MV-4-11 (cell line): Measurements from ENCODE around the gene EREG.
"Not testable (repeated sequence)": the region's sequence is repeated elsewhere in the genome, so short reads cannot be mapped to it uniquely, and the experiment has no call there.

Experiments used
- DNase-seq: peaks from one replicate; lab custom pipeline; 2025; lab: John Stamatoyannopoulos, UW

EREG gene

DNA sequence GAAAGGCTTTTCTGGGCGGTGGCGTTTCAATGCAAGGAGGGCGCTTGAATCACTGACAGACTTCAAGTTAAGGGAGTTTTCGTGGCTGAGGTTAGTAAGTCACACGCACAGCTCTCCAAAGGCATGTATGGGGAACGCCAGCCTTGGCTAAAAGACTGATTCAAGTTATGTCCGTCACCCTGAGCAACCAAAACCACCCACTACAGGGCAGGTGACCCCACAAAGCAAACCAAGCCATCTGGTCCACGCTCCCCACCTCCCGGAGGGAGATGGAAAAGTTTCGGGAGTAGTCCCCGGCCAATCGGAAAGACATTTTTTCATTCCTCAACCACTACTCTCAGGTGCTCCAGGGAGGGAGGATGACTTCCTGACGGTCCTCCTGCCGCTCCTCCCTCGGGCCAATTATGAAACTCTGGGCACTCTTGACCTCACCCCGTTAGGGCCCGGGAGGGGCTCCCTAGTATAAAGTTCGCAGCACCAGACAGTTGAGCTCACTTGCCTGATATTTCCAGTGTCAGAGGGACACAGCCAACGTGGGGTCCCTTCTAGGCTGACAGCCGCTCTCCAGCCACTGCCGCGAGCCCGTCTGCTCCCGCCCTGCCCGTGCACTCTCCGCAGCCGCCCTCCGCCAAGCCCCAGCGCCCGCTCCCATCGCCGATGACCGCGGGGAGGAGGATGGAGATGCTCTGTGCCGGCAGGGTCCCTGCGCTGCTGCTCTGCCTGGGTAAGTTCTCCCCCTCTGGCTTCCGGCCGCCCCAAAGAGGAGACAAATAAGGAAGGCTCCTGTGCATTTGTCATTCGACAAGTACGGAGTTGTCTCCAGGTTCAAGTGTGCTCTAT is at the start of gene EREG:
EREG (plus strand) TSS at position 494 of the 840 bp plus-strand sequence; CDS start at position 658, 164 bp downstream.
- no peak for DNase-seq

DNA sequence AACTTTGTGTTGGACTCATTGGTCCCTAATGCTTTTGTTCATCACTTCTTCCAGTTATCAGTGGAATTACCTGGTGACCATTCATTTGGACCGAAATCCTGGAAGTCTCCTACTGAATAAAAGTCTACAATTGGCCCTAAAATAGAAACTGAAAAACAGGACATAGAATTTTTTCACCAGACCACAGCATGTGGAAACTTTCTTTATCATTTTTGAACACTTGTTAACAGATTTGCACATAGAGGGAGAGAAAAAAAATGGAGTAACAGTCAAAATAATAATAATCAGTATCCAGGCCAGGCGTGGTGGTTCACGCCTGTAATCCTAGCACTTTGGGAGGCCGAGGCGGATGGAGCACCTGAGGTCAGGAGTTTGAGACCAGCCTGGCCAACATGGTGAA is 49.6 kb upstream of the EREG start:
- DNase-seq: no peak

- no peak for DNase-seq
These were observed 48.5 kb upstream of the EREG start for GRCh38 chr4:74316397-74316796.

DNA sequence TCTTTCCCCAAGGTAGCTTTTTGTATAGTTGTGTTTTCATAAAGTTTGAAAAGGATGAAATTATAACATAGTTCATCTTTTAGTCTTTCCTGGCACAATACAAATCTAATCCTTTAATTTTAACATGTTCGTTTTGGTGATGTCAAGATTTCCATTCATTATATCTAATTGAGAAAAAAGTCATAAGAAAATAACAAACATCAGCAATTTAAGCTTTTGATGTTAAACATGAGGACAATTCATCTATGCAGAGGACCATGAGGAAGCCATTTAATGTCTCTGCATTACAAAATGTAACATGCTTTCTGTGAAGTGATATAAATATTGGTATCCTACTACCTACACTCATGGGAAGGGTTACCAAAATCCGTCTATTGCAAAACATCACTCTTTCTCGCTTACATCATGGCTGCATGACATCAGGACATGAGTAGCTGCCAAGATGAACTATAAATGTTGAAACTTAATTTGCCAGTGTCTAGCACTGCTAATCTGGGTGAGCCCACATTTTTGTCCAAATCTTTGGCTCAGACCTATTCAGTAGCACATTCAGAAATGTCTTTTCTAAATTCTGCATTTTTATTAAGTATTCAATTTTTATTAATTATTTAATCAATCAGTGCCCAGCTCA is 47.2 kb upstream of the EREG start:
- no peak for DNase-seq

GRCh38 chr4:74318276-74318675 is 46.7 kb upstream of the EREG start:
- DNase-seq: no peak

GRCh38 chr4:74319470-74319869 is 45.5 kb upstream of the EREG start:
- no peak for DNase-seq

GRCh38 chr4:74320559-74321118 is 44.3 kb upstream of the EREG start:
- DNase-seq: peak; percentile 64

GRCh38 chr4:74322301-74322700 is 42.6 kb upstream of the EREG start:
- DNase-seq: no peak

DNA sequence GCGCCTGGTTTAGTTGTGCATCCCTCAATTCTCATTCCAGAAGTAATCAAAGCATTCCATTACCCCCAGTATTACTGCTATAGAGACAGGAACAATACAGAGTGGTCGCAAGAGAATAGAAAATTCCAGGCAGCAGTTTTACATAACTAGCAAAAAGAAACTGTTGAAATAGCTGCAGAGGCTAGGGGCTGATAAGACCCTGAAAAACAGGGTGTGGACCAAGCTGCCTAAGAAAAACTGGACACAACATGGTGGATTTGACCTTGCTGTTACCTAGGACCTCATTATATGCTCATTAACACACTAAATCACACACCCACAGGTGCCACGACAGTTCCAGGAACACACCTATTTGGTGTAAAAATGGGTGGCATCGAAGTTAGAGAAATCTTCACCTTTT is 41.3 kb upstream of the EREG start:
- DNase-seq: no peak

- no peak for DNase-seq
These were observed 40.7 kb upstream of the EREG start for GRCh38 chr4:74324262-74324661.

- no peak for DNase-seq
These were observed 39.1 kb upstream of the EREG start for GRCh38 chr4:74325886-74326285.

GRCh38 chr4:74327762-74328161 is 37.2 kb upstream of the EREG start:
- DNase-seq: no peak

DNA sequence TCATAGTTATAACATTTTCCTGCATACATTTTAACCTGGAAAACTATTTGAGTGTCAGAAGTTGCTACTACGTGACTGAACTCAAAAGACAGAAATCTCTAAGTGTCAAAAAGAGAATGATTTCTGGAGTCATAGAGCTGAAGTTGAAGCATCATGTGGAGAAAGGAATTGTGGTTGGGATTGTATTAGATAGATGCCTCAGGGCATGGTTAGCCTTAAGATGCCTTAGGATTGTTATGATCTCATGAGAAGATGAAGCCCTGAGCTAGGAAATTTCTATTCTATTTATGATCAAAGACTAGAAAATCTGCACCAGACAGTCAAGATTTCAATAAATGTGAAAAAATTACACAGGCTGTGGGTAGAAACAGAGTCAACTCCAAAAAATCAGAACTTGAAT is 36.4 kb upstream of the EREG start:
- DNase-seq: no peak

GRCh38 chr4:74329307-74329706 is 35.6 kb upstream of the EREG start:
- DNase-seq: no peak

DNA sequence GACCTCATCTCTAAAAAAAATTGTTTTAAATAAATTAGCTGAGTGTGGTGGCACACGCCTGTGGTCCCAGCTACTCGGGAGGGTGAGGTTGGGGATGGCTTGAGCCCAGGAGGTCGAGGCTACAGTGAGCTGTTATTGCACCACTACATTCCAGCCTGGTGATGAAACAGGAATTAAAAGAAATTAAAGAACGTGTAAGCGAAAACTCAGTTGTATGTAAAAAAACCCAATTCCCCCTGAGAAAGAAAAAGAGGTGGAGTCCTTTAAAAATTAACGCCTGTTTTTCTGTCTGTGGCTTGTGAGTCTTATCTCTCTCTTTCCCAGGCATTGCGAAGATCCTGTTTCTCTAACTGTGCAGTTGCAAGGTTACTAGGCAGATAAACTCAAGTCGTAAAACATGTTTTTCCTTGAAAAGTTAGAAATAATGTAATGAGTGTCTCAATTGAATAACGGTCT is 34.6 kb upstream of the EREG start:
- DNase-seq: peak; percentile 92

- peak; percentile 5 for DNase-seq
These were observed 33.7 kb upstream of the EREG start for GRCh38 chr4:74331252-74331651.

- no peak for DNase-seq
These were observed 33.0 kb upstream of the EREG start for GRCh38 chr4:74331944-74332343.

DNA sequence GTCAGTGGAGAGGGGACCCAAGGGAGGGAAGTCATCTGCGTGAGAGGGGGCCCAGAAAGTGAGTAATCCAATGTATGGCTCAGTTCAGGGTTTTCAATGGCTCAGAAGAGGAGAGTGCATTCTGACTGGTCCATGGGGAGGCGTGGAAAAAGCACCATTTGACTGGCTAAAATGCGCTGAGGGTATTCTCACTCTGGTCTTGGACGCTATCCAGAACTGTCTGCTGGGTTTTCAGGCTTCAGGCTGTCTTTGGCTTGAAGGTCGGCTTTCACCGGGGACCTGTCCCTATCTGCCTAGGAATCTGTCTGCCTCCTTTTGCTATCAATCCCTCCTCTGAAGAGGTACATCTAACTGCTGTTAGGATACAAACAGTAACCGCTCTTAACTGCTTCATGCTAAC is 30.3 kb upstream of the EREG start:
- DNase-seq: no peak

DNA sequence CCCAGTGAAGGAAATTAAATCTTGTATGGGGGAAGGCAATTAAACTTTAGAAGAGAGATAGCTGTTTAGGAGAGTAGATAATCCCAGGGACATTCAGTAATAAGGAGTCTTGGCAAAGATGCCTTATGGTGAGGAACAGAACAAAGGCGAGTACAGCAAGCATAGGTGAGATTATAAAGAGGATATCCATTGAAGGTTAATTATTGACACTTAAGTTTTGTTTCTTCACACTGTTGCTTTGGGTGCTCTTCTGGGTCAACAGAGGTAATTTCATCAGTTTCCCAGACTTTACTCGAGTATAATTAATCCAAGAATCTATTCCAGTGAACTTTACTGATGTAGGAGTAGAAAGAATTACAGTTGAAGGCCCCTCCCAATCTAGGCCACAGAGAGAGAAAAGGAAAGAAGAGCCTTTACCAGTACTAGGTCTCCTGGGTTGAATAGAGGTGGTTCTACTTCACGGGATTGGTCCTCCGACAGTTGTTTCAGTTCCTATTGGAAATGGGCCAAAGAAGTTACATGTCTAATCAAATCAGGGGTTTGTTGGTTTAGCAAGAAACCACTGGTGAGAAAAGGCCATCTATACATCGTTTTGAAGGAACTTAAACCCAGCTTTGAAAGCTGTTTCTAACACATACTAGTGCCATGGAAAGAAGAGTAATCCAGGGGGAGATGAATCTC is 29.5 kb upstream of the EREG start:
- peak; percentile 95 for DNase-seq

DNA sequence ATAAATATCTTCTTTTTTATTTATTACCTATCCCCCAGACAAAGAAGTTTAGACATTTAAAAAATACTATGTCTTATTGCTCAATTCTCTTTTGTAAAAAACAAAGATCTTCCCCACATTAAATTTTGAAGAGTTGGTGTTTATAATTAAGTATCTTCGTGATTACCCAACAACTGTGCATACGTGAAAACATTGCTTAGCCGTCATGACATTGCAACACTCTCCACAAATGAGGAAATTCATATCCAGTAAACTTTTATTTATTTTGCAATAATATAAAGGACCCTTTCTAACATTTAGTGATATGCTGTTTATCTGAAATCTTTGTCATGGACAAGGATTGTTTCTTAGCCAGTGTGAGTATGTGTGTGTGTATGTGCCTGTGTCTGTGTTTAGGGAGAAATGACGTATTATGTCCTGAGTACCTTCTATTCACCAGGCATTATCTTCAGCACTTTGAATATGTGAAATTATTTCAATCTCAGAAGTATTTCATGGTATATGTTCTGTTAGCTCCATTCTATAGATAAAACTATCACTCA is 26.1 kb upstream of the EREG start:
- DNase-seq: peak; percentile 76

- DNase-seq: no peak
These were observed 25.4 kb upstream of the EREG start for GRCh38 chr4:74339501-74339900.

DNA sequence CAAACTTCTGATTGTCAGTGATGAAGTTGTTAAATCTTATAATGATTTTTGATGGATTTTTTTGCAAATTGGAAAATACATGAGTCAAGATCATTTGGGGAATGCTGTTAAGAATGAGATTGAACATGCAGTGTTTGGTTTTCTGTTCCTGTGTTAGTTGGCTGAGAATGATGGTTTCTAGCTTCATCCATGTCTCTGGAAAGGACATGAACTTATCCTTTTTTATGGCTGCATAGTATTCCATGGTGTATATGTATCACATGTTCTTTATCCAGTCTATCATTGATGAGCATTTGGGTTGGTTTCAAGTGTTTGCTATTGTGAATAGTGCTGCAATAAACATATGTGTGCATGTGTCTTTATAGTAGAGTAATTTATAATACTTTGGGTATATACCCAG is 24.5 kb upstream of the EREG start:
- DNase-seq: not testable (repeated sequence)
